Naive thymus-derived CD4-positive, alpha-beta T cell (primary cell): ENCODE measurements around the gene DOCK4. TPM values are rescaled to one million over a fixed set of nuclear protein-coding genes. Genes with fewer than 3 reads are reported as not detected.

Experiments
- ATAC-seq: fragments of 150-1000 bp; cut with Tn5 transposase; 2 replicates; pipeline ENCODE4 v1.10.0; 2021; ENCODE audit warnings: mild to moderate bottlenecking, moderate library complexity
- CTCF ChIA-PET: fragments of 350-600 bp; sonication (Branson Sonifier 250); formaldehyde crosslinking; loops from one replicate; lab custom pipeline; 2021; ENCODE audit warnings: antibody characterized with exemption; lab: Charles Lee
- POLR2A ChIA-PET: fragments of 350-600 bp; sonication (Branson Sonifier 250); formaldehyde crosslinking; loops from one replicate; lab custom pipeline; 2021; ENCODE audit warnings: antibody characterized with exemption, inconsistent platforms; lab: Charles Lee
- DNase-seq, 9 donors: peaks; one replicate each; pipeline versions ENCODE4 v3.0.0 to v3.0.0-alpha.2; 2020 to 2022; ENCODE audit warnings: mixed read lengths in 1 of 9
- H3K27ac ChIP-seq: one replicate; pipeline ENCODE4 v1.7.0; 2013; ENCODE audit warnings: mild to moderate bottlenecking, low read depth, low read length, moderate library complexity
- H3K27me3 ChIP-seq, 2 donors: one replicate each; pipeline ENCODE4 v1.7.0; 2013; ENCODE audit warnings: low read length in 2 of 2, mild to moderate bottlenecking in 2 of 2, moderate library complexity in 2 of 2; ENCODE audit not compliant: control insufficient read depth in 2 of 2, insufficient read depth in 2 of 2
- H3K36me3 ChIP-seq, 3 experiments: 1 replicate in 2 of 3; 2 replicates in 1 of 3; pipeline ENCODE4 v1.7.0; 2013; ENCODE audit warnings: low read length in 3 of 3, mild to moderate bottlenecking in 3 of 3, moderate library complexity in 1 of 3; ENCODE audit not compliant: insufficient read depth in 3 of 3, control insufficient read depth in 2 of 3
- H3K4me1 ChIP-seq, 2 donors: one replicate each; pipeline ENCODE4 v1.7.0; 2013; ENCODE audit warnings: low read length in 2 of 2, mild to moderate bottlenecking in 2 of 2, moderate library complexity in 1 of 2; ENCODE audit not compliant: control insufficient read depth in 2 of 2, insufficient read depth in 2 of 2
- H3K4me3 ChIP-seq: 2 replicates; pipeline ENCODE4 v1.7.0; 2013; ENCODE audit warnings: mild to moderate bottlenecking, low read length
- H3K9me3 ChIP-seq, 3 experiments: 1 replicate in 2 of 3; 2 replicates in 1 of 3; pipeline ENCODE4 v1.7.0; 2013; ENCODE audit warnings: low read length in 3 of 3; ENCODE audit not compliant: control insufficient read depth in 2 of 3
- H3K27ac Mint-ChIP-seq, 9 donors: one replicate each; pipeline ENCODE4 v1.8.0; 2020 to 2022; ENCODE audit warnings: mixed read lengths in 9 of 9, mild to moderate bottlenecking in 8 of 9, moderate library complexity in 5 of 9, inconsistent platforms in 2 of 9
- H3K27me3 Mint-ChIP-seq, 5 donors: one replicate each; pipeline ENCODE4 v1.8.0; 2021 to 2022; ENCODE audit warnings: mixed read lengths in 5 of 5, mild to moderate bottlenecking in 1 of 5
- H3K36me3 Mint-ChIP-seq, 5 donors: one replicate each; pipeline ENCODE4 v1.8.0; 2020 to 2022; ENCODE audit warnings: mixed read lengths in 5 of 5, mild to moderate bottlenecking in 3 of 5, inconsistent platforms in 1 of 5
- H3K4me1 Mint-ChIP-seq, 7 donors: one replicate each; pipeline ENCODE4 v1.8.0; 2020 to 2022; ENCODE audit warnings: mixed read lengths in 7 of 7, mild to moderate bottlenecking in 3 of 7, inconsistent platforms in 1 of 7
- H3K4me3 Mint-ChIP-seq, 10 donors: one replicate each; pipeline ENCODE4 v1.8.0; 2020 to 2022; ENCODE audit warnings: mild to moderate bottlenecking in 10 of 10, mixed read lengths in 10 of 10, moderate library complexity in 6 of 10, inconsistent platforms in 2 of 10
- H3K9me3 Mint-ChIP-seq, 11 donors: one replicate each; pipeline ENCODE4 v1.8.0; 2020 to 2022; ENCODE audit warnings: mixed read lengths in 11 of 11, mild to moderate bottlenecking in 4 of 11, inconsistent platforms in 1 of 11, moderate library complexity in 1 of 11
- intact Hi-C, 2 donors: fragments of 100-400 bp; cut with micrococcal nuclease; formaldehyde crosslinking; loops; one replicate each; pipeline ENCODE4 v1.15.1; 2023
- polyA plus RNA-seq, 2 donors: library from polyadenylated mRNA; unstranded; fragments of 300-500 nt; fragmentation: Illumina TruSeq; gene quantifications; one replicate each; pipeline ENCODE4 v1.2.3, GENCODE V29; 2021
- total RNA-seq, 6 experiments: library from RNA in 5 of 6; stranded (reverse) in 5 of 6; gene quantifications; 1 replicate in 5 of 6; 2 replicates in 1 of 6; pipeline ENCODE4 v1.2.3 and lab custom pipeline; 2021 to 2026

DOCK4 gene
- total and polyA plus RNA-seq, 7 experiments from 2014 or later: 0.16 to 3.1 (median 2.2) TPM; not detected in 1

GRCh38 chr7:111980725-111981124 is 225.5 kb downstream of the DOCK4 start:
- no peak for DNase-seq
- Mint-ChIP-seq H3K9me3 (peaks cover 0 to 2% (median 0%) of the 10 kb centered on the region in 11 donors), H3K27ac (no peak overlapping the region), H3K4me3 (no peak overlapping the region), H3K27me3 (peaks cover 0 to 6% (median 0%) of the 10 kb centered on the region in 5 donors), H3K36me3 (no peaks in the 10 kb centered on the region), H3K4me1 (no peaks in the 10 kb centered on the region)
- ChIA-PET CTCF (no interaction called here), POLR2A (no interaction called here)
- Histone ChIP-seq H3K36me3 (no peaks in the 10 kb centered on the region), H3K4me3 (no peak overlapping the region), H3K4me1 (no peaks in the 10 kb centered on the region), H3K27ac (no peak overlapping the region), H3K9me3 (no peaks in the 10 kb centered on the region), H3K27me3 (no peaks in the 10 kb centered on the region)
- intact Hi-C loops: no loop called here
- no peak for ATAC-seq

GRCh38 chr7:111975346-111975745 is 230.9 kb downstream of the DOCK4 start:
- DNase-seq (no peak), ATAC-seq (no peak)
- Histone ChIP-seq H3K4me1 (no peaks in the 10 kb centered on the region), H3K27ac (no peak overlapping the region), H3K4me3 (no peak overlapping the region), H3K36me3 (no peaks in the 10 kb centered on the region), H3K27me3 (no peaks in the 10 kb centered on the region), H3K9me3 (no peaks in the 10 kb centered on the region)
- ChIA-PET POLR2A (no interaction called here), CTCF (no interaction called here)
- H3K9me3 Mint-ChIP-seq: peaks cover 0 to 2% (median 0%) of the 10 kb centered on the region in 11 donors
- H3K36me3 Mint-ChIP-seq: no peaks in the 10 kb centered on the region
- H3K4me1 Mint-ChIP-seq: no peaks in the 10 kb centered on the region
- peaks cover 0 to 7% (median 5%) of the 10 kb centered on the region in 5 donors for H3K27me3 Mint-ChIP-seq
- intact Hi-C loops: no loop called here
- H3K4me3 Mint-ChIP-seq: no peak overlapping the region
- no peak overlapping the region for H3K27ac Mint-ChIP-seq

GRCh38 chr7:111960984-111961383 is 245.2 kb downstream of the DOCK4 start:
- H3K9me3 Mint-ChIP-seq: peaks cover 0 to 4% (median 0%) of the 10 kb centered on the region in 11 donors
- Histone ChIP-seq H3K27ac (no peak overlapping the region), H3K4me1 (no peaks in the 10 kb centered on the region), H3K27me3 (no peaks in the 10 kb centered on the region), H3K36me3 (no peaks in the 10 kb centered on the region), H3K4me3 (no peak overlapping the region), H3K9me3 (no peaks in the 10 kb centered on the region)
- no peak for ATAC-seq
- intact Hi-C loops: no loop called here
- no peak overlapping the region for H3K27ac Mint-ChIP-seq
- ChIA-PET CTCF (no interaction called here), POLR2A (no interaction called here)
- H3K36me3 Mint-ChIP-seq: no peaks in the 10 kb centered on the region
- no peak overlapping the region for H3K4me3 Mint-ChIP-seq
- H3K27me3 Mint-ChIP-seq: peaks cover 0 to 6% (median 4%) of the 10 kb centered on the region in 5 donors
- H3K4me1 Mint-ChIP-seq: no peaks in the 10 kb centered on the region
- no peak for DNase-seq

GRCh38 chr7:111958896-111959295 is 247.3 kb downstream of the DOCK4 start:
- no peak for ATAC-seq
- no peak for DNase-seq
- ChIA-PET POLR2A (no interaction called here), CTCF (no interaction called here)
- intact Hi-C loops: loop anchor here in 1 of 2 donors (10.0 kb wide), 2 partner anchors 456 to 536 kb away; no protein-coding TSS in a partner anchor
- Mint-ChIP-seq H3K4me3 (no peak overlapping the region), H3K4me1 (peaks cover 0 to 2% (median 0%) of the 10 kb centered on the region in 7 donors), H3K9me3 (peaks cover 0 to 4% (median 0%) of the 10 kb centered on the region in 11 donors), H3K36me3 (no peaks in the 10 kb centered on the region), H3K27ac (no peak overlapping the region), H3K27me3 (peaks cover 0 to 6% (median 4%) of the 10 kb centered on the region in 5 donors)
- H3K36me3 ChIP-seq: no peaks in the 10 kb centered on the region
- H3K9me3 ChIP-seq: no peaks in the 10 kb centered on the region
- H3K4me1 ChIP-seq: no peaks in the 10 kb centered on the region
- H3K27ac ChIP-seq: no peak overlapping the region
- H3K4me3 ChIP-seq: no peak overlapping the region
- H3K27me3 ChIP-seq: no peaks in the 10 kb centered on the region

GRCh38 chr7:111958431-111958830 is 247.8 kb downstream of the DOCK4 start:
- Histone ChIP-seq H3K36me3 (no peaks in the 10 kb centered on the region), H3K4me1 (no peaks in the 10 kb centered on the region), H3K4me3 (no peak overlapping the region), H3K9me3 (no peaks in the 10 kb centered on the region), H3K27ac (no peak overlapping the region), H3K27me3 (no peaks in the 10 kb centered on the region)
- Mint-ChIP-seq H3K4me1 (peaks cover 0 to 2% (median 0%) of the 10 kb centered on the region in 7 donors), H3K27ac (no peak overlapping the region), H3K9me3 (peaks cover 0 to 4% (median 0%) of the 10 kb centered on the region in 11 donors), H3K36me3 (no peaks in the 10 kb centered on the region), H3K27me3 (peaks cover 0 to 6% (median 4%) of the 10 kb centered on the region in 5 donors), H3K4me3 (no peak overlapping the region)
- POLR2A ChIA-PET: no interaction called here
- ATAC-seq (no peak), DNase-seq (no peak)
- CTCF ChIA-PET: no interaction called here
- intact Hi-C loops: loop anchor here in 1 of 2 donors (10.0 kb wide), 2 partner anchors 456 to 536 kb away; no protein-coding TSS in a partner anchor

GRCh38 chr7:111955616-111956015 is 250.6 kb downstream of the DOCK4 start:
- CTCF ChIA-PET: no interaction called here
- ATAC-seq: no peak
- H3K27me3 Mint-ChIP-seq: peaks cover 0 to 6% (median 2%) of the 10 kb centered on the region in 5 donors
- DNase-seq: no peak
- no peaks in the 10 kb centered on the region for H3K9me3 Mint-ChIP-seq
- Histone ChIP-seq H3K27ac (no peak overlapping the region), H3K4me1 (no peaks in the 10 kb centered on the region), H3K36me3 (no peaks in the 10 kb centered on the region), H3K9me3 (no peaks in the 10 kb centered on the region), H3K27me3 (no peaks in the 10 kb centered on the region), H3K4me3 (no peak overlapping the region)
- H3K36me3 Mint-ChIP-seq: no peaks in the 10 kb centered on the region
- H3K27ac Mint-ChIP-seq: no peak overlapping the region
- H3K4me1 Mint-ChIP-seq: peaks cover 0 to 2% (median 0%) of the 10 kb centered on the region in 7 donors
- intact Hi-C loops: loop anchor here in 1 of 2 donors (10.0 kb wide), 2 partner anchors 459 to 539 kb away; no protein-coding TSS in a partner anchor
- H3K4me3 Mint-ChIP-seq: no peak overlapping the region
- POLR2A ChIA-PET: no interaction called here
